Activated B cell treated with CpG ODN at 0.5 μM for 24 hours (primary cell): ENCODE measurements around the gene CAMK2D. TPM values are rescaled to one million over a fixed set of nuclear protein-coding genes. Genes with fewer than 3 reads are reported as not detected.

ENCODE experiments used
- ATAC-seq: fragments of 200-7000 bp; cut with Tn5 transposase; one replicate; pipeline ENCODE4 v1.10.0; 2021; ENCODE audit warnings: low read depth, mild to moderate bottlenecking, moderate library complexity
- CTCF ChIA-PET: fragments of 350-600 bp; sonication (Branson Sonifier 250); formaldehyde crosslinking; loops from one replicate; lab custom pipeline; 2021; ENCODE audit warnings: antibody characterized with exemption; lab: Charles Lee
- POLR2A ChIA-PET: fragments of 350-600 bp; sonication (Branson Sonifier 250); formaldehyde crosslinking; loops from one replicate; lab custom pipeline; 2021; ENCODE audit warnings: antibody characterized with exemption; lab: Charles Lee
- DNase-seq: peaks from one replicate; pipeline ENCODE4 v3.0.0; 2022
- H3K27ac Mint-ChIP-seq: one replicate; pipeline ENCODE4 v1.8.0; 2020; ENCODE audit warnings: mixed read lengths
- H3K27me3 Mint-ChIP-seq: one replicate; pipeline ENCODE4 v1.8.0; 2021; ENCODE audit warnings: mixed read lengths
- H3K36me3 Mint-ChIP-seq: one replicate; pipeline ENCODE4 v1.8.0; 2021; ENCODE audit warnings: low read depth, mixed read lengths
- H3K4me1 Mint-ChIP-seq: one replicate; pipeline ENCODE4 v1.8.0; 2021; ENCODE audit warnings: mixed read lengths
- H3K4me3 Mint-ChIP-seq: one replicate; pipeline ENCODE4 v1.8.0; 2020; ENCODE audit warnings: mild to moderate bottlenecking, mixed read lengths
- H3K9me3 Mint-ChIP-seq: one replicate; pipeline ENCODE4 v1.8.0; 2020; ENCODE audit warnings: mixed read lengths
- CTCF ChIP-seq: fragments of 200-600 bp; IDR thresholded peaks from one replicate; pipeline ENCODE4 v1.8.0; 2022; ENCODE audit warnings: antibody characterized with exemption, mild to moderate bottlenecking
- intact Hi-C: fragments of 100-400 bp; cut with micrococcal nuclease; formaldehyde crosslinking; loops from one replicate; pipeline ENCODE4 v1.15.1; 2024
- total RNA-seq: library from RNA; stranded (reverse); gene quantifications from 2 replicates; pipeline ENCODE4 v1.2.3, GENCODE V29; 2022

Gene CAMK2D
- total RNA-seq, 1 donor from 2014 or later = 72.9 TPM

DNA sequence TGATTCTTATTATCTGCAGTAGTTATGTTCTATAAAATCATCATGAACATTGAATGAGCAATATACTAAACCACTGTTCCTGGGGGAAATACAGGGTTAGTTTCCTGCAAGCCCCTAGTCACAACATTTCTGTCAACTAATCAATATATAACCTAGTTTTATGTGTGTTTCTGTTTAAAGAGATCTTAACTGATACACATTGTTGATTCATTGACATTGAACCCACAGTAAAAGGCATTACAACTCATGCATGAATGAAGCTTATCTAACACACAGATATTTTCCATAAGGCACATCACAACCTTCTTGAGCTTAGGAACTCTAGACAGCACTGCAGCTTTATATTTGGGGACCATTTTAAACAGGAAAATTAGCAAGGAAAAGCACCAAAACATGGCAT lies 134.2 kb downstream of the CAMK2D start:
- ATAC-seq = peak; percentile 34
- ChIA-PET CTCF (interaction anchor here (0.7 to 1.1 kb wide), 2 partner anchors 9 to 80 kb away, joined by 3 to 7 read pairs; no protein-coding TSS in a partner anchor), POLR2A (interaction anchor here (0.7 to 1.0 kb wide), 2 partner anchors 10 to 52 kb away, joined by 3 read pairs; no protein-coding TSS in a partner anchor)
- Mint-ChIP-seq H3K4me1 (peaks cover 56% of the 10 kb centered on the region), H3K9me3 (no peaks in the 10 kb centered on the region), H3K27me3 (no peaks in the 10 kb centered on the region), H3K27ac (peak overlapping the region; percentile 42), H3K36me3 (peaks cover 19% of the 10 kb centered on the region), H3K4me3 (no peak overlapping the region)
- no peak for DNase-seq
- intact Hi-C loops = loop anchor here (1.0 kb wide), 1 partner anchor 9 kb away; no protein-coding TSS in a partner anchor
- TF ChIP-seq CTCF = no peak

DNA sequence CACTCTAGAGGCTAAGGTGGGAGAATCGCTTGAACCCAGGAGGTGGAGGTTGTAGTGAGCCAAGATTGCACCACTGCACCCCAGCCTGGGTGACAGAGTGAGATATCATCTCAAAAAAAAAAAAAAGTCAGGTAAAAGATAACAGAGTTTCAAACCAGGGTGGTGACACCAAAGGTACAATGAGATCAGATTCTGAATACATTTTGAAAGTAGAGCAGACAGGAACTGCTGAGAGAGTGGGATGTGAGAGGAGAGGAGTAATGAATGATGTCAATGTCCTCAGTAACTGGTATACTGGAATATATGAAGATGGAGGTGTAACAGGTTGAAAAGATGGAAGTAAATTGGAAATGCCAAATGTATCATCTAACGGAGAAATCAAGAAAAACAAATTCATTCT lies 135.6 kb downstream of the CAMK2D start:
- POLR2A ChIA-PET = interaction anchor here (0.6 kb wide), 1 partner anchor 62 kb away, joined by 3 read pairs; no protein-coding TSS in a partner anchor
- Mint-ChIP-seq H3K36me3 (peaks cover 22% of the 10 kb centered on the region), H3K4me1 (peaks cover 62% of the 10 kb centered on the region), H3K9me3 (no peaks in the 10 kb centered on the region), H3K27ac (no peak overlapping the region), H3K27me3 (no peaks in the 10 kb centered on the region), H3K4me3 (no peak overlapping the region)
- intact Hi-C loops = no loop called here
- DNase-seq (no peak), ATAC-seq (no peak)
- CTCF ChIA-PET = no interaction called here
- TF ChIP-seq CTCF = no peak

- POLR2A ChIA-PET = no interaction called here
- H3K4me1 Mint-ChIP-seq = peaks cover 48% of the 10 kb centered on the region
- H3K27ac Mint-ChIP-seq = no peak overlapping the region
These were observed 138.2 kb downstream of the CAMK2D start for GRCh38 chr4:113623274-113623894.

DNA sequence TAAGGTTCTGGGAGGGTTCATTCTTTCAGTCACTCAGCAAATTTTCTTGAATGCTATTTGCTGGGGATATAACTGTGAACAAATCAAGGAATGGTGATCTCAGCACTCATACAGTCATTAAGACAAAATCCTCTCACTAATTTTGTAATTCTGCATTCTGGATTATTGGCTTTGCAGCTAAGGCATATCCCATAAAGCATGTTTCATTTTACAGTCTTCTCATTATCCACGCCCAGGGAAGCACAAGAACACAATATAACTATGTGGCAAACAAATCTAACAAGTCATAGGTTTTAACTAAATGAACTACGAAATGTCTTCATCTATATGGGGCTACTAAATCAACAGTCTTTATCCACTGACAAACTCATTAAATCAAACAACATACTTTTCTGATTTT lies 139.9 kb downstream of the CAMK2D start:
- POLR2A ChIA-PET = no interaction called here
- no peak for DNase-seq
- TF ChIP-seq CTCF = no peak
- intact Hi-C loops = loop anchor here (1.0 kb wide), 1 partner anchor 9 kb away; no protein-coding TSS in a partner anchor
- Mint-ChIP-seq H3K9me3 (no peaks in the 10 kb centered on the region), H3K4me1 (peaks cover 37% of the 10 kb centered on the region), H3K27ac (no peak overlapping the region), H3K36me3 (peaks cover 24% of the 10 kb centered on the region), H3K4me3 (no peak overlapping the region), H3K27me3 (no peaks in the 10 kb centered on the region)
- ATAC-seq = no peak
- CTCF ChIA-PET = no interaction called here

More at GRCh38 chr4:113623274-113623894, 138.2 kb downstream of the CAMK2D start:
- CTCF ChIA-PET = no interaction called here
- Mint-ChIP-seq H3K27me3 (no peaks in the 10 kb centered on the region), H3K9me3 (no peaks in the 10 kb centered on the region), H3K4me3 (no peak overlapping the region), H3K36me3 (peaks cover 22% of the 10 kb centered on the region)
- ATAC-seq = no peak
- no peak for DNase-seq
- no peak for TF ChIP-seq CTCF
- intact Hi-C loops = no loop called here

DNA sequence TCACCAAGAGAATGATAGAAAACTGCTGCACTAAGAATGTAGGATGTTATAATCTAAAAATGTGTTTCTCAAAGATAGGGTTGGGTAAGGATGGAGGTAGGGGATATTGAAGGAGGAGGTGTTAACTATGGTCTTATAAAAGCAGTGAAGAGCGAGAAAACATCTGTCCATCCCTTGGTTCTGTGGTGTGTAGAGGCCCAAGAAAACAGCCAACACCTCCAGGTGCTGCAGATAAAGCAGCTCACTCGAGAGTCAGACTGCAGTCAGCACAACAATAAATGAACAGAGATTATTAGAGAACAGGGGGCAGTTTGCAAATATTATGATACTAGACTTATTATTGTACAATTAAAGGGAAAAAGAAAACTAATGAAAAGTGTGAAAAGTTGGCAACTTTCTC lies 141.5 kb downstream of the CAMK2D start:
- TF ChIP-seq CTCF = no peak
- H3K36me3 Mint-ChIP-seq = peaks cover 12% of the 10 kb centered on the region
- no peak overlapping the region for H3K27ac Mint-ChIP-seq
- H3K27me3 Mint-ChIP-seq = no peaks in the 10 kb centered on the region
- no peak overlapping the region for H3K4me3 Mint-ChIP-seq
- POLR2A ChIA-PET = interaction anchor here (2.5 kb wide), 1 partner anchor 21 kb away, joined by 7 read pairs; no protein-coding TSS in a partner anchor
- DNase-seq (no peak), ATAC-seq (no peak)
- H3K4me1 Mint-ChIP-seq = peaks cover 37% of the 10 kb centered on the region
- no peaks in the 10 kb centered on the region for H3K9me3 Mint-ChIP-seq
- CTCF ChIA-PET = no interaction called here
- intact Hi-C loops = no loop called here
